Hepatocyte (in vitro differentiated cells): ENCODE measurements around the gene TFB2M. TPM values are rescaled to one million over a fixed set of nuclear protein-coding genes. Genes with fewer than 3 reads are reported as not detected.

Experiments used
- DNase-seq: peaks from one replicate; pipeline ENCODE4 v3.0.0-alpha.2; 2016; ENCODE audit warnings: low spot score
- H2AFZ ChIP-seq: fragments of 200-600 bp; sonication (generic); 2 replicates; pipeline ENCODE4 v1.6.0; 2016; ENCODE audit warnings: antibody characterized with exemption, mild to moderate bottlenecking
- H3K27ac ChIP-seq: fragments of 200-600 bp; sonication (generic); 2 replicates; pipeline ENCODE4 v1.5.1; 2016; ENCODE audit warnings: mild to moderate bottlenecking
- H3K27me3 ChIP-seq: fragments of 200-600 bp; sonication (generic); 2 replicates; pipeline ENCODE4 v1.6.1; 2016
- H3K36me3 ChIP-seq: fragments of 200-600 bp; sonication (generic); replicated peaks from 2 replicates; pipeline ENCODE4 v1.5.1; 2016; ENCODE audit warnings: low read depth; ENCODE audit not compliant: insufficient read depth
- H3K4me1 ChIP-seq: fragments of 200-600 bp; sonication (generic); 2 replicates; pipeline ENCODE4 v1.5.1; 2016; ENCODE audit warnings: mild to moderate bottlenecking, moderate library complexity; ENCODE audit not compliant: insufficient read depth
- H3K4me2 ChIP-seq: fragments of 200-600 bp; sonication (generic); 2 replicates; pipeline ENCODE4 v1.6.0; 2016
- H3K4me3 ChIP-seq: fragments of 200-600 bp; sonication (generic); 2 replicates; pipeline ENCODE4 v1.5.1; 2016; ENCODE audit warnings: mild to moderate bottlenecking
- H3K79me2 ChIP-seq: fragments of 200-600 bp; sonication (generic); 2 replicates; pipeline ENCODE4 v1.6.0; 2017; ENCODE audit warnings: mild to moderate bottlenecking
- H3K9me2 ChIP-seq: fragments of 200-600 bp; sonication (generic); replicated peaks from 2 replicates; pipeline ENCODE4 v1.6.0; 2017; ENCODE audit warnings: mild to moderate bottlenecking; ENCODE audit not compliant: insufficient read depth
- H3K9me3 ChIP-seq: fragments of 200-600 bp; sonication (generic); 2 replicates; pipeline ENCODE4 v1.5.1; 2016; ENCODE audit warnings: low read depth, mild to moderate bottlenecking
- H4K20me1 ChIP-seq: fragments of 200-600 bp; sonication (generic); 2 replicates; pipeline ENCODE4 v1.6.0; 2016; ENCODE audit warnings: mild to moderate bottlenecking; ENCODE audit not compliant: insufficient read depth, poor library complexity, severe bottlenecking
- CTCF ChIP-seq: fragments of 200-600 bp; sonication (generic); IDR thresholded peaks from 2 replicates; pipeline ENCODE4 v1.5.1; 2016; ENCODE audit warnings: antibody characterized with exemption, mild to moderate bottlenecking; ENCODE audit not compliant: poor library complexity
- EZH2 ChIP-seq: fragments of 200-600 bp; sonication (generic); IDR thresholded peaks from 2 replicates; pipeline ENCODE4 v1.6.1; 2016; ENCODE audit warnings: antibody characterized with exemption, mild to moderate bottlenecking, borderline replicate concordance
- EZH2phosphoT487 ChIP-seq: fragments of 200-600 bp; sonication (generic); IDR thresholded peaks from one replicate; pipeline ENCODE4 v1.6.1; 2018; ENCODE audit warnings: antibody characterized with exemption, mild to moderate bottlenecking, low read depth, moderate library complexity; ENCODE audit not compliant: unreplicated experiment, severe bottlenecking
- WGBS: methylation state at CpG from one replicate; pipeline ENCODE4 v1.1.6; 2016; ENCODE audit warnings: low lambda C conversion rate; ENCODE audit errors: missing lambda C conversion rate; 5-methylcytosine and 5-hydroxymethylcytosine counted together
- polyA plus RNA-seq: library from polyadenylated mRNA; unstranded; fragments of >200 nt; fragmentation: Nextera tagmentation; extraction: Ambion mirVana; gene quantifications from 2 replicates; pipeline ENCODE4 v1.2.1, GENCODE V29; 2016
- total RNA-seq: library from RNA; depleted of rRNA; stranded (reverse); fragments of >200 nt; gene quantifications from 2 replicates; pipeline ENCODE4 v1.2.3, GENCODE V29; 2014

Gene TFB2M
- total and polyA plus RNA-seq, 2 experiments from 2014 or later = 14.2 to 16.3 TPM

GRCh38 chr1:246600579-246600978 is 34.5 kb upstream of the TFB2M start:
- Histone ChIP-seq H3K36me3 (no peaks in the 10 kb centered on the region), H3K9me3 (no peaks in the 10 kb centered on the region), H3K4me3 (no peak overlapping the region), H3K4me1 (no peaks in the 10 kb centered on the region), H3K4me2 (no peak overlapping the region), H3K79me2 (peaks cover 30% of the 10 kb centered on the region), H4K20me1 (no peaks in the 10 kb centered on the region), H3K27ac (no peak overlapping the region), H3K9me2 (no peaks in the 10 kb centered on the region), H2AFZ (no peak overlapping the region), H3K27me3 (no peaks in the 10 kb centered on the region)
- DNase-seq = no peak
- WGBS = 91% methylated on average over 2 of the region's 2 CpGs
- no peak for TF ChIP-seq CTCF
- no peak for TF ChIP-seq EZH2
- TF ChIP-seq EZH2phosphoT487 = no peak

GRCh38 chr1:246599315-246599714 is 33.3 kb upstream of the TFB2M start:
- TF ChIP-seq EZH2 = no peak
- Histone ChIP-seq H3K4me1 (no peaks in the 10 kb centered on the region), H3K27me3 (no peaks in the 10 kb centered on the region), H3K4me2 (no peak overlapping the region), H4K20me1 (no peaks in the 10 kb centered on the region), H3K36me3 (no peaks in the 10 kb centered on the region), H2AFZ (no peak overlapping the region), H3K4me3 (no peak overlapping the region), H3K9me2 (no peaks in the 10 kb centered on the region), H3K27ac (no peak overlapping the region), H3K79me2 (peaks cover 24% of the 10 kb centered on the region), H3K9me3 (no peaks in the 10 kb centered on the region)
- DNase-seq = no peak
- 89% methylated on average over 4 of the region's 4 CpGs for WGBS

GRCh38 chr1:246597971-246598370 is 31.9 kb upstream of the TFB2M start:
- Histone ChIP-seq H2AFZ (no peak overlapping the region), H3K4me3 (no peak overlapping the region), H3K4me1 (no peaks in the 10 kb centered on the region), H3K36me3 (no peaks in the 10 kb centered on the region), H3K27me3 (no peaks in the 10 kb centered on the region), H4K20me1 (no peaks in the 10 kb centered on the region), H3K79me2 (peaks cover 22% of the 10 kb centered on the region), H3K9me2 (no peaks in the 10 kb centered on the region), H3K4me2 (no peak overlapping the region), H3K9me3 (no peaks in the 10 kb centered on the region), H3K27ac (no peak overlapping the region)
- TF ChIP-seq CTCF (no peak), EZH2phosphoT487 (no peak), EZH2 (no peak)
- WGBS = over 99% methylated on average over 7 of the region's 7 CpGs
- no peak for DNase-seq

- H2AFZ ChIP-seq = no peak overlapping the region
- H3K79me2 ChIP-seq = peaks cover 22% of the 10 kb centered on the region
- H3K4me2 ChIP-seq = no peak overlapping the region
- no peaks in the 10 kb centered on the region for H4K20me1 ChIP-seq
- no peaks in the 10 kb centered on the region for H3K4me1 ChIP-seq
- peak; percentile 50 for DNase-seq
- peak overlapping the region; percentile 2 for H3K27ac ChIP-seq
- no peaks in the 10 kb centered on the region for H3K27me3 ChIP-seq
- no peaks in the 10 kb centered on the region for H3K9me2 ChIP-seq
- no peak overlapping the region for H3K4me3 ChIP-seq
- H3K9me3 ChIP-seq = no peaks in the 10 kb centered on the region
- TF ChIP-seq EZH2 = no peak
- no peak for TF ChIP-seq EZH2phosphoT487
- no peak for TF ChIP-seq CTCF
- WGBS = 85% methylated on average over 5 of the region's 5 CpGs
- H3K36me3 ChIP-seq = no peaks in the 10 kb centered on the region
These were observed 31.3 kb upstream of the TFB2M start for GRCh38 chr1:246597340-246597739.
